Type B pancreatic cell (in vitro differentiated cells): ENCODE results near the gene ZNF750. TPM values are rescaled to one million over a fixed set of nuclear protein-coding genes. Genes with fewer than 3 reads are reported as not detected.
"Not testable (repeated sequence)": the region's sequence is repeated elsewhere in the genome, so short reads cannot be mapped to it uniquely, and the experiment has no call there.

Source experiments
- DNase-seq: peaks from one replicate; pipeline ENCODE4 v3.0.0; 2021; ENCODE audit warnings: mixed read lengths; ENCODE audit not compliant: unreplicated experiment; ENCODE audit errors: extremely low spot score
- H3K27ac Mint-ChIP-seq: 2 replicates; pipeline ENCODE4 v1.8.0; 2021; ENCODE audit warnings: mild to moderate bottlenecking, mixed read lengths
- H3K27me3 Mint-ChIP-seq: 2 replicates; pipeline ENCODE4 v1.8.0; 2021; ENCODE audit warnings: mixed read lengths
- H3K36me3 Mint-ChIP-seq: 2 replicates; pipeline ENCODE4 v1.8.0; 2021; ENCODE audit warnings: mixed read lengths
- H3K4me1 Mint-ChIP-seq: one replicate; pipeline ENCODE4 v1.8.0; 2021; ENCODE audit warnings: mixed read lengths; ENCODE audit not compliant: unreplicated experiment
- H3K4me3 Mint-ChIP-seq: 2 replicates; pipeline ENCODE4 v1.8.0; 2021; ENCODE audit warnings: mild to moderate bottlenecking, mixed read lengths
- H3K9me3 Mint-ChIP-seq: 2 replicates; pipeline ENCODE4 v1.8.0; 2021; ENCODE audit warnings: mixed read lengths
- CTCF ChIP-seq: fragments of 200-600 bp; sonication (generic); conservative IDR thresholded peaks from 2 replicates; pipeline ENCODE4 v1.5.0; 2021; ENCODE audit warnings: antibody characterized with exemption, mild to moderate bottlenecking
- total RNA-seq: library from RNA; stranded (reverse); gene quantifications from 2 replicates; pipeline ENCODE4 v1.2.1, GENCODE V29; 2021; ENCODE audit warnings: low replicate concordance

ZNF750 gene
- total RNA-seq, 1 donor from 2014 or later, result 10.3 TPM

GRCh38 chr17:82786427-82786826 is 53.4 kb downstream of the ZNF750 start:
- Mint-ChIP-seq H3K27ac (no peak overlapping the region), H3K4me3 (no peak overlapping the region), H3K9me3 (no peaks in the 10 kb centered on the region), H3K36me3 (peaks cover 3% of the 10 kb centered on the region), H3K27me3 (no peaks in the 10 kb centered on the region), H3K4me1 (peaks cover 20% of the 10 kb centered on the region)
- no peak for TF ChIP-seq CTCF
- no peak for DNase-seq

- not testable (repeated sequence) for H3K4me3 Mint-ChIP-seq, H3K36me3 Mint-ChIP-seq, H3K27ac Mint-ChIP-seq, H3K27me3 Mint-ChIP-seq, H3K9me3 Mint-ChIP-seq, DNase-seq
- peaks cover 19% of the 10 kb centered on the region for H3K4me1 Mint-ChIP-seq
Observed at GRCh38 chr17:82785581-82785980, 54.2 kb downstream of the ZNF750 start.

GRCh38 chr17:82783498-82783897 is 56.3 kb downstream of the ZNF750 start:
- no peaks in the 10 kb centered on the region for H3K27me3 Mint-ChIP-seq
- H3K27ac Mint-ChIP-seq, result no peak overlapping the region
- DNase-seq, result no peak
- H3K36me3 Mint-ChIP-seq, result no peaks in the 10 kb centered on the region
- H3K9me3 Mint-ChIP-seq, result no peaks in the 10 kb centered on the region
- no peak for TF ChIP-seq CTCF
- H3K4me1 Mint-ChIP-seq, result peaks cover 8% of the 10 kb centered on the region
- H3K4me3 Mint-ChIP-seq, result no peak overlapping the region

GRCh38 chr17:82782657-82783207 is 57.1 kb downstream of the ZNF750 start:
- H3K36me3 Mint-ChIP-seq, result no peaks in the 10 kb centered on the region
- no peak for DNase-seq
- TF ChIP-seq CTCF, result no peak
- H3K27ac Mint-ChIP-seq, result no peak overlapping the region
- H3K9me3 Mint-ChIP-seq, result no peaks in the 10 kb centered on the region
- H3K4me1 Mint-ChIP-seq, result peaks cover 7% of the 10 kb centered on the region
- H3K27me3 Mint-ChIP-seq, result no peaks in the 10 kb centered on the region
- H3K4me3 Mint-ChIP-seq, result no peak overlapping the region

- Mint-ChIP-seq H3K4me3 (peak overlapping the region; percentile 5), H3K27ac (no peak overlapping the region), H3K36me3 (peaks cover 7% of the 10 kb centered on the region), H3K27me3 (no peaks in the 10 kb centered on the region), H3K4me1 (peaks cover 7% of the 10 kb centered on the region), H3K9me3 (no peaks in the 10 kb centered on the region)
- TF ChIP-seq CTCF, result peak; percentile 97
- peak; percentile 91 for DNase-seq
Observed at GRCh38 chr17:82781894-82782274, 57.9 kb downstream of the ZNF750 start.

- no peaks in the 10 kb centered on the region for H3K9me3 Mint-ChIP-seq
- H3K4me1 Mint-ChIP-seq, result peaks cover 7% of the 10 kb centered on the region
- DNase-seq, result no peak
- H3K36me3 Mint-ChIP-seq, result peaks cover 7% of the 10 kb centered on the region
- no peaks in the 10 kb centered on the region for H3K27me3 Mint-ChIP-seq
- no peak overlapping the region for H3K4me3 Mint-ChIP-seq
- no peak overlapping the region for H3K27ac Mint-ChIP-seq
- TF ChIP-seq CTCF, result no peak
Observed at GRCh38 chr17:82780971-82781893, 58.6 kb downstream of the ZNF750 start.
